GM18858 (cell line): ENCODE measurements around the gene APCDD1L.
"Not testable (repeated sequence)": the region's sequence is repeated elsewhere in the genome, so short reads cannot be mapped to it uniquely, and the experiment has no call there.

ENCODE experiments used
- ATAC-seq: cut with Tn5 transposase; IDR thresholded peaks from one replicate; pipeline ENCODE4 v1.9.1; 2021; ENCODE audit not compliant: unreplicated experiment

Gene APCDD1L

DNA sequence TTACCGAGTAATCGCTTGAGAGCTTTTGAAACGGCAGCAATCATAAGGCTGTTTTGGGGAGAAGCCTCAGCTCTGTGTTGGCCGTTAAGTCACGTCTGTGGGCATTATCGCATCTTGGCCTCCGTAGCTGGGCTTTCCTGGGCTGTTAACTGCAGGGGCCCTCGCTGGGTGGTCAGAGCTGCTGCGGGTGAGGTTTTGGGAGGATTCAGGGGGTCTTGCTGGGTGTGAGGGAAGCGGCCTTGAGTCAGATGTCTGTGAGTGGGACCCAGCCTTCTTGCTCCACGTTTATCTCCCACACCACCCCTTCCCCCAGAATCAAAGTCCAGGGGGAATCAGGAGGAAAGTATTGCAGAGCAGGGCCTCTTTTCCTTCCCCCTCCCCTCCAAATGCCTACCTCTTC is 3.2 kb upstream of the APCDD1L start:
- ATAC-seq = no peak

DNA sequence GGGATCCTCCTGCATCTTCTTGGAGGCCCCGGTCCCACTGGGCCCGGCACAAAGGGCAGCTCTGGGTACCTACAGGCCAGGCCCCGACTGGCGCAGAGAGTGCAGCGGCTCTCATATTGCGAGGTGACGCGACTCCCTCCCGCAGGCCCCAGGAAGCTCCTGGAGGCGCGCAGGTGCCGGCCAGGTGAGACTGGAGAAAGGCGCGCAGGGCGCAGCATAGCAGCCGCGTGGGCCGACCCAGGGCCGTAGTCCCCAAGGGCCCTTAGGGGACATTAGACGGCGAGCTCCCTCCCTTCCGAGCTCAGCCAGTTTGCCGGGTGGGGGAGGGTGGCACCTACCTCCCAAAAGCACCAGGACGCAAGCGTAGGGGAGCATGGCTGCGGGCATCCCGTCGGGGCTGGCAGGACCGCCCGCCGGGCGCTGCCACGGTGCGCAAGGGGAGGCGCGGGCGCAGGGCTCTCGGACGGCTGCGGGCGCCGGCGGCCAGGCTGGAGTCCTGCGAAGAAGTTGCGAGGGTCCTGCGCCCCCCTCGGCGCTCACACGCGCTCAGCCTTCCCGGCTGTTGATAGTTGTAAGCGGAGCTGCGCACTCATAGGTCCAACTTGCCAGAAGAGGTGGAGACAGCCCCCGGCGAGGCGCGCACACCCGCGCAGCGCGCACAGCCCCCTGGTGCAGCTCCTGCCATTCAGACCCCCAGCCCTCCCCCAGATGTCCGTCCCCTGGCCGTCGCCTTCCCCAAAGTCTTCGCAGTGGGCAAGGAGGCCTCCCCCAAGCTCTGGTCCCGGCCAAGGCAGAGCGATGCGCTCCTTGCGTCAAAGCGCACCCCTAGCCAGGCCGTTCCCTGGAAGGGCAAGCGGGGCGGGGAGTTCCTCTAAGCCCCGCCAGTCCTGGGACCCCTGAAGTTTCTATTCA is 622 bp downstream of the APCDD1L start:
- no peak for ATAC-seq

DNA sequence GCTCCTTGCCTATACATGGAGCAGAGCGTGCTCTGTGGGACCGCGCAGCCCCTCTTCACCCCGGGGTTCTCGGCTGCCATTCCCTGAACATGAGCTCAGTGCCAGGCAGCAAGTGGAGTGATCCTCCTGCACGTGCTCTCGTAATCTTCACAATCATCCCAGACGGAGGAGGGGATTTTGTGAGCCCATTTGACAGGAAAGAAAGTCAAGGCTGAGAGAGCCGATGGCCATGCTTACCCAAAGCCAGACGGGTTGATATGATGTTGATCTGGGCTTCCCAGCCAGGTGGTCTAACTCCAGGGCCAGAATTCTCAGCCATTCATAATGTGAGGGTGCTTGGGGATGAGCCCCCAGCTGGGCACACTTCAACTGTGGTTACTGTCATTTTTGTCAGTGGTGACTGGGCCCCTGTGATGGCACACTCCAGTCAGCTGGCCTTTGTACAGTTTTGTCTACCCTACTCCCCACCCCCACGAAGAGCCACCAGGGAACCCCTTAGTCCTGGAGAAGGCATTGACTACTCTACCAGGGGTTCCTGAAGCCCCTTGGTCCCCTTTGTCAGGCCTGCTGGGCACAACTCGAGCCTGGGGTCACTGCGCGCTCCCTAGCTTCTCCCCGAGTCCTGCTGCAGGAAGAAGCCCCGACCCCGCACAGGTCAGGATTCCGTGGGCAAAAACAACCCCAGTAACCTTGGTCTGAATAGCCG is 1.5 kb downstream of the APCDD1L start:
- no peak for ATAC-seq

DNA sequence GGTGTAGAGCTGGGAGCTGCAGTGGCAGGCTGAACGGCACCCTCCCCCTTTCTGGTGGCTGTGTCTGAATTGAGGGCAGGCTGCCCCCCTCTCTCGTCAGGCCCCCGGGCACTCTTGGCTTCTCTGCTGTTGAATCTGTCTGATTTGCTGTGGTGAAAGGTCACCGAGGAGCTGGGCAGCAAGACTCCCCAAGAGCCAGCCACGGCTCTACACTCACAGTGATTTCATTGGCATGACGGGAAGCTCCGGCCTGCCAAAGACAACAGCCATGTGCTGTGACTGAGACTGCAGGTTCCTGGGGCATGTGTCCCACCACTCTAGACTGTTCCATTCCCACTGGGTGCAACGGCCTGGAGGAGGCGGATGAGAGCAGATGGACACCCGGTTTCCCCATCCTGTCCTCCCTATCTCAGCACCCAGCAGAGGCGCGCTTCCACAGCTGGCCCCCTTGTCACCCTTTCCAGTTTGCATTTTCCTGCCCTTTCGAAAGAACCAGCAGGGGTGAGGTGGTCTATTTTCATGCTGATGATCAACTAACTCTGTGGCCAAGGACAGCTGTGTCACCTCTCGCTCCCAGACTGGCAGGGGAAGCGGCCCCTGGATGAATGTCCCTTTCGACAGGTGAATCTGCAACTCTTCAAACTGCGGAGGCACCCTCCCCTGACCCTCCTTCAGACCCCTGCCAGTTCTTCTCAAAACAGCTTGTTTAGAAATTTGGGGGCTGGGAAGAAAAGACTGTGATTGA is 2.2 kb downstream of the APCDD1L start:
- no peak for ATAC-seq

DNA sequence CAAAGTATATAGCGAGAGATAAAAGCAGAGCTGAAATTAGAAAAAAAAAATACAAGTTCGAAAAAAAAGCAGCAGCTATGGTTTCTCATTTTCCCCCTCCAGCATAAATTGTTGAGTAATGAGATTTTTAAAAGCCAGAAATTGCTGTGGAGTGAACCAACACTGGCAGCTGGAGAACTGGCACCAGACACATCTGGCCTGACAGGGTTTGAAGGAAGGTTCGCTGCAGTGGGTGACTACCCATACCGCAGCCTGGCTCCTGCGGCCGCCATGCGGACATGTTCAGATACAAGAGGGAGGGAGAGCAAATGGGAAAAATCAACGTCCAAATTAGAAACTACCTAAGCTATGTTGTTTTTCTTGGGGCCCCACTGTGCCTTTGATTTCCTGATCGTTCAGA is 3.3 kb downstream of the APCDD1L start:
- no peak for ATAC-seq

DNA sequence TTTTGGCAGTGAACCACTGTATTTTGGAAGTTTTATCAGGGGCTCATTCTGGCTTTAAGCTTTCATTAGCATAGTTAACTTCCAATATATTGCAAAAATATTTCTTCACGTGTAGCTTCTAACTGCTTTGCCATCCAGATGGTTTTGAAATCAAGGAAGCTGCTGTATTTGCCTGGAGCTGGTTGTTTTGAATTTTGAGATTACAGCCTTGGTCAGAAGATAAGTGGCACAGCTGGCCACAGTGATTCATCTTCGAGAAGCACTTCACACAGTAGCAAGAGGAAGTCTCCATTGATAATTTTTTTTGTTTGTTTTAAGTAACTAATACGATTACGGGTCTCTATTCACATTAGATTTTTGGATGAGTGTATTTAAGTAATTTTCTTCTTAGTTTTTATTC is 3.8 kb downstream of the APCDD1L start:
- no peak for ATAC-seq

DNA sequence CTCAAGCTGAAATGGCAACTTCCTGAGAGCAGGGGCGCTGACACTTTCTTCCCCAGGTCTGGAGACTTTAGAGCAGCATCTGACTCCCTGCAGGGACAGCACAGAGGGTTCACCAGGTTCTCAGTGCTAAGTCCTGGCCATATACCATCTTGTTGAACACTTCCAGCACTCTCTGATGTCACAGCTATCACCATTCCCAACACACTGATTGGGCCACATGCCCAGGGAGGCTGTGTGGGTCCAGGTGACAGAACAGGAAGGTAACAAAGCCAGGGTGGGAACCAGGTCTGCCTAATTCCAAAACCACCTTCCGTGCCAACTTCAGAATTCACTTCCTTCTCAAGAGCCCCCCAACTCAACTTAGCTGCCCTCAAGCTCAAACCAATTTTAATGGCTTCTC is 4.3 kb downstream of the APCDD1L start:
- no peak for ATAC-seq

DNA sequence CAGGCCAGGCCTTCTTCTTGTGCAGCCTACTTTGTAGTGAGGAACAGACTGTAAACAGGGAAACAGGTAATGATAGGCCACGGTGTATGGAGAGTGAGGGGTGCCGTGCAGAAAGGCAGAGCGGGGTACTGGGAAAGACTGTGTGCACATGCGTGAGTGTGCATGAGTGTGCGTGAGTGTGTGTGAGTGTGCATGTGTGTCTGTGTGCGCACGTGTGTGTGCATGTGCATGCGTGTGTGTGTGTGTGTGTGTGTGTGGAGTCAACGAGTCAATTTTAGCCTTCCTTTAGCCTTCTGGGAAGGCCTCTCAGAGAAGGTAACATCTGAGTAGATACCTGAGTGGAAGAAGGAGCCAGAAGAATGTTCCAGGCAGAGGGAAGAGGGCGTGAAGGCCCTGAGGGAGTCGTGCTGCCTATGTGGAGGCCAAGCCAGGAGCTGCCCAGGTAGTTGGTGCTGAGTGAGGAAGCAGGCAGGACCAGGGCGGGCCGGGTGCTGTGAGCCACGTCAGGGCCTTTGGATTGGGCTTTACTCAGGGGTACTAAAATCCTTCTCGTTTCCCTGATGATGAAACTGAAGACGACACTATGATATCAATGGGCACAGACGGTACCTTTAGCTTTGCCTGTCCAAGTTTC is 6.3 kb downstream of the APCDD1L start:
- no peak for ATAC-seq

DNA sequence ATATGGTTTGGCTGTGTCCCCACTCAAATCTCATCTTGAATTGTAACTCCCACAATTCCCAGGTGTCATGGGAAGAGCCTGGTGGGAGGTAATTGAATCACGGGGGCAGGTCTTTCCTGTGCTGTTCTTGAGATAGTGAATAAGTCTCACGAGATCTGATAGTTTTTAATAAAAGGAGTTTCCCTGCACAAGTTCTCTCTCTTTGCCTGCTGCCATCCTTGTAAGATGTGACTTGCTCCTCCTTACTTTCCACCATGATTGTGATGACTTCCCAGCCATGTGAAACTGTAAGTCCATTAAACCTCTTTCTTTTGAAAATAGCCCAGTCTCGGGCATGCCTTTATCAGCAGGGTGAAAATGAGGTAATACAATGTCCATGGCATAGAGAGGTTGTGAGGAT is 8.2 kb downstream of the APCDD1L start:
- ATAC-seq = not testable (repeated sequence)

DNA sequence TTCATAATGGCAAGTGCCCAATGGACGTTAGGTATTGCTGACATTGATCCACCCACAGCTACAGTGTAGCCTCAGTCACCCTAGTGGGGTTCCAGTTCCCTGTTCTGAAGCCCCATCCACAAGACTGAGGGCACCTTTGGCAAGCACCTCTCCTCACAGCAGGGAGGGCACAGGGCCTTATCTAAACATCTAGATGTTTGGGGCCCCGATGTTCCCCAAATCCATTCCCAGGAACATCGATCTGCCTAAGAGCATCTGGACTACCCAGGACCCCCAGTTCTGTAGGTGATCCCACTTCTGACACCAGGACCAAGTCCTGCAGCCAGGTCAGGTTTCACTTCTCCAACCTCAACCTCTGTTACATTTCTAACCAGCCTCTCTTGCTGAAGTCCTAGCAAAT is 10.6 kb downstream of the APCDD1L start:
- ATAC-seq = no peak

DNA sequence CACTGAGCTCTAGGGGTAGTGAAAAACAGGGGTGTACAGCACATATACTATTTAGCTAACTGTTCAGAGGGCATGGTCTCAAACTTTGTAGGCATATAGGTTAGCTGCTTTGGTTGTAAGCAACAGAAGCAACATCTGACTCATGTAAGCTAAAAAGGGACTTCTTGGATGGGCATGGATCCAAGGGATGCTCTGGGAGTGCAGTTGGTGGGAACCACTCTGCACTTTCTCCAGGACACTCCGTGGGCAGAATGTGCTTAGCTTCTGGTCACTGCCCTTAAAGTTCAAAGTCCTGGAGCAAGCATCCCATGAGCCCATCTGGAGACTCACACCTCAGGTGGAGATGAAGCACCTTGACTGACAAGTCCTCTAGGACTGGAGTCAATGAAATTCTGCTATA is 11.5 kb downstream of the APCDD1L start:
- ATAC-seq = no peak

DNA sequence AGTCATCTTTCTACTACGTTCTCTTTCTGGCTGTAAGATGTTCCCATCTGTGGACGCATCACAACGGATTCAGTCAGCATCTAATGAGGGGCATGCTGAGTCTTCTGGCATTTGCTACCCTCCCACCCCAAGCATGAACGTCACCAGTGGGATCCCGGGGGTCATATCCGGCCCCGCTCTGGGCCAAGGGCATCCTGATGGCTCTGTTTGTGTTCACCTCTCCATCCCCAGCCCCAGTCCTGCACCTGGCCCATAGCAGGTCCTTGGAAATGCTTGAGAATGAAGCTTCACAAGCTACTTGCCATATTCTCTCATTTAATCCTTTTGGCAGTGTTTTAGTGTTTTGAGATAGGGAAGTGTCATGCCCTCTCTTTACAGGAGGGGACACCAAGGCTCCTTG is 14.9 kb downstream of the APCDD1L start:
- no peak for ATAC-seq

DNA sequence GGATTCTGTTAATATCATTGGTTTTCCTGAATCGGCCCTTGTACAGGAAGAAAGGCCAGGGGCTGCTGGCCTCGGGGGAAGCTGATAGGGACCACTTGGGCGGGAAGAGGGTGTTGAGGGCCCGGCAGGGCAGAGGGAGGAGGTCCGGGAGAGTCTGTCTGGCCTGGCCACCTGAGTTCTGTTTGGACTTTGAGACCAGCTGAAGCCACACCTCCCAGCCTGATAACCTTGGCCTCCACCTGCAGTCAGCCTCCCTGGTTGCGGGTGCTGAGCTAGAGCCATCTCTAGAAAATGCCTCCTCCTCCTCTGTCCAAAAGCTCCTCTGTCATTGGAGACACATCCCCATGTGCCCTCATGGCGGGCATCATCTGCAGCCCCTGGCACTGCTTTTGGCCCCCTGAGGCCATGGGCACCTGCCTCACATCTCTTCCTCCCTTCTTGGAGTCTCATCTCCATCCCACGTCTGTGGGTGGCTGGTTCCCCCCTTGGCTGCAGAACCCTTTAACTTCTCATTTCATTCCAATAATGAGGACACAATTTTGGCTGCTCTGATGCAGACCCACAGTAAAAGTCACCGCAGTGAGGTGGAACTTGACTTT is 16.6 kb downstream of the APCDD1L start:
- no peak for ATAC-seq

DNA sequence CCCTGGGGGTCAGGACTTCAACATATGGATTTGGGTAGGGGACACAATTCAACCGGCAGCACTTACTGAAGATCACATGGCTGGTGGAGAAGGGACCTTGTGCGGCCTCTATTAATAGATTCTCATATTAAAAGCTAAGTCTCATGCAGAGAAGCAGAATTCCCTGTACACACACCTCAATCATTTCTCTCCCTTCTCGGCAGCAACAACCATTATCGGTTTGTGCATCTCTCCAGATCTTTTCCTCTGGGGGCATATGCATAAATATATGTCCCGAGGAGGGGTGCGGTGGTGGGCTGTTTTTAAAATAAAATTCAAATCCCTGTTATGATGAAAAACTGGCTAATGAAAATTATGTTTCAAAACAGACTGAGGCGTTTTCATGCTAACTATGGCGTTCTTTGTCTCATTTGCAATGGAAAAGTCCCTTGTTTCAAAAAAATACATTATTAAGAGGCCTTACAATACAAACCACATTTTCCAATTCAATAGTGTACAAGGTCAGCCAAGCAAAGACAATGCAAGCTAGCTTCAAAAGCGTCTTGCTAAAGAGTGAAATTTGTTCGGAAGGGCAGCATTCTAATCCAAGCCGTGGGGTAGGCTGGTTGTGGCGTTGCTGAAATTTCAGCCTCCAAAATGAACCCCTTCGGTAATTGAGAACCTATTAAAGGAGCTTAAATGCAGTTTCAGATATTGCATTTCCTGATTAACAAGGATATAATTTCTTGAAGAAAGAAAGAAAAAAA is 17.3 kb downstream of the APCDD1L start:
- ATAC-seq = no peak

DNA sequence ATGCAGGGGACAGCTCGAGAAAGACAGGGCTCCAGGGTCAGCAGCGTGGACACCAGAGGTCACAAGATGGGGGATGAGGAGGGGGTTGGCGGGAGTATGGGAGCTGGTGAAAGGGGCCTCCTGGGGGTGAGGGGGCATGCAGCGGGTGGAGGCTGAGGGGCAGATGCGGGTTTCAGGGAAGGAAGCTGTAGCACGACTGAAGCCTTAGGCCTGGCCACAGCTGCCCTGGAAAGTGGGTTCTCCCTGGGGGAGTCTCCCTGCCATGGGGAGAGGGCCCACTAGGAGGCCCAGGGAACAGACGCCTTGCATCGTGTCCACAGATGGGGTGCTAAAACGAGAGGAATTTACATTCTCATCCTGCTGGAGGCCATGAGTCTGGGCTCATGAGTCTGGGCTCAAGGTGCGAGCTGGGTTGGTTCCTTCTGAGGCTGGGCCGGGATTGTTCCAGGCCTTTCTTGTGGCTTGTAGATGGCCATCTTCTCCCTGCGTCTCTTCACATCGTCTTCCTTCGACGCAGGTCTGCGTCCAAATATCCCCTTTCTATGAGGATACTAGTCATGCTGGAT is 18.0 kb downstream of the APCDD1L start:
- no peak for ATAC-seq

DNA sequence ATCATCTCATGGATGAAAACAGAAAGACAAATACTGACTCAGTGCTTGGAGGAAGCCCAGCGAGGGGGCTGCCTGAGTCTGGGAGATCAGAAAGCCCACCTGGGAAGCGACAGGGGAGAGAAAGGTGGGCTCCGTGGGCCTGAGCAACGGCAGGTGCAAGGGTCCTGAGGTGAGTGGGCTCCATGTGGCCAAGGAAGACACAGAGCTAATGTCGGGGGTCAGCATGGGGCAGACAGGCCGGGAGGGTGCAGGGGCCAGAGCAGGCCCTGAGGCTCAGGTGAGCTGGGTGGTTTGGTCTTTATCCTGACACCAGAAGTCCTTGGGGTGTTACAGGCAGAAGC is 18.8 kb downstream of the APCDD1L start:
- no peak for ATAC-seq

DNA sequence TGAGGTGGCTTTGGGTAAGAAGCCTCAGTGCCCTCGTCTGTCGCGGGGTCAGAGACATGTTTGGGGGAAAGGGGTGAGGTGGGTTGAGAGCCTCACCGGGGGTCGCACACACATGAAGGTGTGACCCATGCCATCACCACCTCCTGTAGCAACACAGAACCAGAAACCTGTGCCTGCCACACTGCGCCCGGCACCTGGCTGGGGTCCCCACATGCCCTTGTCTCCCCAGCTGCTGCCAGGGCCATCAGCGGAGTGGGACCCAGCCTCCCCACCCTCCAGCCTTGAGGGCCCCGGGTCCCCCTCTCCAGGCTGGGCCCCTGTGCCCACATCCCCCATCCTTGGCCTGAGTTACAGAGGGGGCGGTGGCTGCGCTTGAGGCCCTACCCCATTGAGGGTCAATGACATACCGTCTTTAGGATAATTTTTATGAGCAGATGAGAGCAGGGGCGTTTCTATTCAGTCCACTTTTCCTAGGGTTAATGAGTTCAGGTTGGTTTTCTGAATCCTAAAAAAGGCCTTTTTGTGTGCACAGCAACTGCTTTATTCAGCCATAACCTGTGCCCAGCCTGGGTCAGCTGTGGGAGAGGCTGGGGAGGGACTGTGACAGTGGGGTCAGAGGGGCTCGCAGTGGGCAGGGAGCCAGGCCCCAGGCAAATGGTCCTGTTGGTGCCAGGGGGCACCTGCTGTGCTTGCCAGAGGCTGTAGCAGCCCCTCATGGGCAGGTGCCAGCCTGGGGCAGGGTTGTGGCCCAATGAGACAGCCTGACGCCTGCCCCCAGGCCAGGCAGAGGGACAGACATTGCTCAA is 19.4 kb downstream of the APCDD1L start:
- no peak for ATAC-seq

DNA sequence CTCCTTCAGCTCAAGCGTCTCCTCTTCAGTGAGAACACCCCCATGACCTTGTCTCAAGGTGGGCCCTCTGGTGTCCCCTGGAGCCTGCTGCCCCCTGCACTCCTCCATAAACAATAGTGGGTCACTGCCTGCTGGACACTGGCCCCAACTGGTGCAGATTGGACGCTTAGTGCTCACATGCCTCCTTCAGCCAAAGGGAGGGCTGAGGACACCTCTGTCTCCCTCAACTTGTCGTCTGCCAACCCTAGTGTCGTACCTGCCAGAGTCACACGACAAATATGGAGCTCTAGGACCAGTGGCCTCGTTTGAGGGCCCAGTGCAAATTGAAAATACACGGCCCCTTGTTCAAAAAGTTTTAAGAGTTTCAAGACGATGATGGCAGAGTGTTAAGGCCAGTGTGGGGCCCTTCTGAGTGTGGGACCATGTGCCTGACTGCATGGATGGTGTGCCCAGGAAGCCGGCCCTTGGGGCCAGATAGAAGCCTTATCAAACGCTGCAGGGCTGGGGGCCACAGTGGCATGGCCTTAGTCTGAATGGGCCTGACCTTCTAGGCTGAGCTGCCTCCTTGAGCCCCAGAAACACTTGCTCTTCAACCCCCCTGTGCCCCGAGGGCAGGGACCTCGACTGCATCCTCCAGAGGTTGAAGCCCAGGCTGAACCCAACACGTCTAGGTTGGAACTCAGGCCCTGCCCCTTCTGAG is 20.1 kb downstream of the APCDD1L start:
- ATAC-seq = no peak
